TTC549 (cell line): ENCODE results near the gene RNF186.
"Not testable (repeated sequence)": the region's sequence is repeated elsewhere in the genome, so short reads cannot be mapped to it uniquely, and the experiment has no call there.

Source experiments
- FAIRE-seq: peaks from 2 replicates; lab custom pipeline; 2012; peaks lifted over from hg19 to GRCh38; lab: Jason Lieb, UNC

RNF186 gene

DNA sequence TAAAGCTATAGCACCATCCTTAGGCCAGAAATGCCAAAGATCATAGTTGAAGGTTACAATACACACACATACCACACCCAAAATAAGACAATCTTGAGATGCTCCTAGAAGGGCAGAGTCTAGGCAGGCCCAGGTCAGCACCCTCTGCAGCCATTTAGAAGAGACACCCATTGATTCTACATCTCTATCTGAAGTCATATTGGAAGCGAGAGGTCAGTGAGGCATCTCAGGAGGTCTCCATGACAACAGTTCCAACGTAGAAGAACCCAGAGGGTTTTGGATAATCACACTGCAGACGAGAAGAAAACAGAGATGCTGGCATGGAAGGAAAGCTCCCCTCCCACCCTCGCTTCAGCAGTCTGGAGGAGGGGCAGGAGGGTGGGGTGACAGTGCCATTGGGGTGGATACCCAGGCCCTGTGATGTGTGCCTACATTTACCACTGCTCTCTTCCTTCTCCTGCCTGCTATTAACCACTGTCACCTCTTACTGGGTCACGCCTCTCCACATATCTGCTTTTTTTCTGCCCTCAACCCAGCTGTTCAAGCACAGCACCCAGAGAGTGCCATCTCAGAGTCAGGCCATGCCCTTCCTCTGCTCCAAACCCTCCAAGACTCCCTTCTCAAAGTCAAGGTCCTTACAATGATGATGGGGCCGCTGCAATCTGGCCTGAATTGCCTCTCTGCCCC is 21.6 kb downstream of the RNF186 start:
- FAIRE-seq = no peak

DNA sequence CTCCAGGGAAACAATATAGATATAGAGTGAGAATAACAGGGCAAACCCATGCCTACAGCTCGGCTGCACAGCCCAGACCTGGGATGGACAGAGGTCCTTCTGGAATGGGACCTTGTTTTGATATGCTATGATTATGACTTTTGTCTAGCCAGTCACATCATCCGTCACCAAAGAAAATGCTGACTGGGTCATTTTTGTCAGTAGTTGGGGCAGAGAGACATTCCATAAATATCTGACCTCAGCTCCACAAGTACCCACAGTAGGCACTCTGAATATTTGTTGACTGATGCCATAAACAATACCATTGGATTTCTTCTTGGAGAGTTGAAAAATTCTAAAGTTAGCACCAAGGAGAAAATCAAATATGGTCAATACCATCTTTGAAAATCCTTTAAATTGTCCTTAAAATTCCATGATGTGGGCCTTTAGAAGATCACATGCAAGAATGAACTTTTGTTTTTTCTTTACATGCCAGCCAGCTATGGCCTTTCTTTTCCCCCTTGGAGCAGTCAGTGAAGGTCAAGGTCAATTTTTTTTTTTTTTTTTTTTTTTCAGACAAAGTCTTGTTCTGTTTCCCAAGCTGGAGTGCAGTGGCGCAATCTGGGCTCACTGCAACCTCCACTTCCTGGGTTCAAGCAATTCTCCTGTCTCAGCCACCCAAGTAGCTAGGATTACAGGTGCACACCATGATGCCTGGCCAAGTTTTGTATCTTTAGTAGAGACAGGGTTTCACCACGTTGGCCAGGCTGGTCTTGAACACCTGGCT is 22.7 kb downstream of the RNF186 start:
- no peak for FAIRE-seq

GRCh38 chr1:19790061-19790975 is 24.8 kb downstream of the RNF186 start:
- FAIRE-seq = not testable (repeated sequence)

- no peak for FAIRE-seq
Measured at GRCh38 chr1:19786988-19787423, 28.1 kb downstream of the RNF186 start.

- no peak for FAIRE-seq
Measured at GRCh38 chr1:19785660-19786059, 29.4 kb downstream of the RNF186 start.

- no peak for FAIRE-seq
Measured at GRCh38 chr1:19780267-19780877, 34.7 kb downstream of the RNF186 start.

DNA sequence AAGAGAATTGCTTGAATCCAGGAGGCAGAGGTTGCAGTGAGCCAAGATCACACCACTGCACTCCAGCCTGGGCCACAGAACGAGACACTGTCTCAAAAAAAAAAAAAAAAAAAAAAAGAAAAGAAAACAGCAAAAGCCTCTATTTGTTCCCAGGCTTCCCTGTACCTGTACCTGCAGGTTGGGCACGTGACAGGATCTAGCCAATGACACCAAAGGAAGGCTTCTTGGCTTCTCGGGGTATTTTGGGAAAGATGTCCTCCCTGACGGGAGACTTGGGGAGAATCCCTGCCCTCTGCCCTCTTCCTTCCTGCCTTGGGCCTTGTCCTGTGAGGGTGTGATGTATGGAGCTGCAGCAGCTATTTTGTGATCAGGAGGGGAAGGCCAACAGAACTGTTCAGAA is 38.1 kb downstream of the RNF186 start:
- no peak for FAIRE-seq

DNA sequence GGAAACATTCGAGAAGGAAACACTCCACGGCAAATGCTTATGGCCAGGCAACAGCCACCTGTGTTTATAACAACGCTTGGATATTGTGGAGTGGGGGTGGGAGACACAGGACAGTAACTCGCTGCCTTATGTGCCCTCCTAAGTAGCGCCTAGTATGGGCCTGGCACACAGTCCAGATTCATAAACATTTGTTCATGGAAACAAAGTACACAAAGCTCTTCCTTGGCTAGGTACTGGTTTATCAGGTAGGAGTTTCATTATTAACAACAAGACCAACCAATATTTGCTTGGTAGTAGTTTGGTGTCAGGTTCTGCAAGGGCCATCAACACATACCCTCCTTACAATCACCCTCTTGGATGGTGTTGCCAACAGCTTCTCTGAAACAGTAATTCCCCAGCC is 38.8 kb downstream of the RNF186 start:
- FAIRE-seq = no peak

DNA sequence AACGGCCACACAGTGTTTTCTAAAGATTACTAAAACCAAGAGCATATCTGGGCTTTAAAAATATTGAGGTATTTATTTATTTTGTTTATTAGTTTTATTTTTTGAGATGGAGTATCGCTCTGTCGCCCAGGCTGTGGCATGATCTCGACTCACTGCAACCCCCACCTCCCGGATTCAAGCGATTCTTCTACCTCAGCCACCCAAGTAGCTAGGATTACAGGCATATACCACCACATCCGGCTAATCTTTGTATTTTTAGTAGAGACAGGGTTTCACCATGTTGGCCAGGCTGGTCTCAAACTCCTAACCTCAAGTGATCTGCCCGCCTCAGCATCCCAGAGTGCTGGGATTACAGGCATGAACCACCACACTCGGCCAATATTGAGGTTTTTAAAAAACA is 39.3 kb downstream of the RNF186 start:
- no peak for FAIRE-seq

GRCh38 chr1:19775317-19775716 is 39.8 kb downstream of the RNF186 start:
- FAIRE-seq = no peak

- no peak for FAIRE-seq
Measured at GRCh38 chr1:19774180-19774785, 40.8 kb downstream of the RNF186 start.

GRCh38 chr1:19773485-19773884 is 41.6 kb downstream of the RNF186 start:
- no peak for FAIRE-seq

DNA sequence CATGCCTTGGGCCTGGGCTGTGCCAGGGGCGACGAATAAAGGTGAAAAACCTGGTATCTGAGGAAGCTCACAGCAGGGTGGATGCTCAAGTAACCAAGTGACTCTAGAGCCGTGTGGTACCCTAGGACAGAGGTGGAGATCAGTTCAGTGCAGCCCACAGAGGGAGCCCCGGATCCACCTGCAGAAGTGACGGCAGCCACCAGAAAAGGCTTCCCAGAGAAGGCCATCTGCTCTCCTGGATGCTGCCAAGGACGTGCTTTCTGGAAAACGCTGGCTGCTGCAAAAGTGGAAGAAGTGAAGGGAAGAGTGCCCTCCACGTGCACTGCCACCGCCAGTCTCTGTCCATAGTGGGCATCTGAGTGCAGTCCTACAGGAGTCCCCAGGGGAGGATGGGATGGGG is 43.0 kb downstream of the RNF186 start:
- FAIRE-seq = no peak

DNA sequence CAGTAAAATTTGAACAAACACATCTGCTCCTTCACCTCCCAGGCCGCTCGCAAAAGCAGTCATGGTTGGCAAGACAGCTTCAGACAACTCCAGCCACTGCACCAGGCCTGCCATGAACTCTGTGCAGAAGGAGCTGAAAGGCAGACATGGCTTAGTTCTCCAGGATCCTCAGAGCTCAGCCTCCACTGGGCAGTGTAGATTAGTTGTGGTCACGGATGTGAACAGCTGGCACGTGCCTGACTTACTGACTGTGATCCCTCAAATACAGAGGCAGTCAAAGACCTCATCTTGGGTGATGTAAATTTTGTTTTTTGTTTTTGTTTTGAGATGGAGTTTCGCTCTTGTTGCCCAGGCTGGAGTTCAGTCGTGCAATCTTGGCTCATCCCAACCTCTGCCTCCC is 43.7 kb downstream of the RNF186 start:
- FAIRE-seq = no peak

- FAIRE-seq = no peak
Measured at GRCh38 chr1:19770436-19771190, 44.5 kb downstream of the RNF186 start.

DNA sequence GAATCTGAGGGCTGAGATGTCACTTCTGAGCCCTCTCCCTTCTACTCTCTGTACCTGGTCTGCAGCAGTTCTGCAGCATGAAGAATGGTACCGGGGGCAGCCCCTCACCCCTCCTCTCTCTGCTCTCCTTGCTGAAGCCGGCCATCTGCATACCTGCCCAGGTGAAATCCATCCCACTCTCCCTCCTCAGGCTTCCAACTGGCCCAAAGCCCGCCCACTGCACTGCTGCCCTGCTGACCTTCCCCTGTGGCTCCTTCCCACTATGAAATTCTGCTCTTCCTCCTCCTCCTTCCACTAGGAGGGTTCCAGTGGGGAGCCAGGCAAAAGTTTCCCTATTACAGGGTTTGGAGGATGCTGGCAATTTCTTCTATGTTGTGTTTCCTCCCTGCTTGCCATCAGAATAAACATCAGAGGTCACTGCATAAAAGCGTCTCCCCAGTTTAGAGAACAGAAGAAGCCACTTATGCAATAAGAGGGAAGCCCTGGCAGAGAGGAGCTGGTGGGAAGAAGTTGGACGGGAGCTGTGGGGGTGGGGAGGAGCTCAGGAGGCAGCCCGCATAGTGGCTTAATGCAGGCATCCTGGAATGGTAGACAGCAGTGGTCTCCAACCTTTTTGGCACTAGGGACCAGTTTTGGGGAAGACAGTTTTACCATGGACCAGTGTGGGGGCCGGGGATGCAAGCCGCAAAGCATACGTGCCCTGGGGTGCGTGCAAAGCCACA is 45.7 kb downstream of the RNF186 start:
- no peak for FAIRE-seq

GRCh38 chr1:19768353-19769210 is 46.5 kb downstream of the RNF186 start:
- FAIRE-seq = no peak

DNA sequence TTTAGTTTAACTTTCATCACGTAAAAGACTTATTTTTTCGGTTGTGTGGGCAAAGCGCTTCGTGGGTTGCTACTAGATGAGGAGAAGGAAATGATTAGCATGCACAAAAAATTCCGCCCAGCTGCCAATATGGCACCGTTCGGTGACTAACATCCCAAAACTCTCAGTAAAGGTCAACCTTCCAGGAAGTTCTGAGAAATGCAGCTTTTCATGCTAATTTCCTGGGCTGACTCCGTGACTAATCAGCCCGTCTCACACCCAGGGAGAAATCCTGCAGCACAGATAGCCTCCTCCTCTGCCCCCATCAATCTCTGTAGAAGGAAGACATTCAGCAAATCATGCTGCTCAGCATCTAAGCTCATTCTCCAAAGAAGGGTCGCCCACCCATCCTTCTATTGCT is 49.5 kb downstream of the RNF186 start:
- FAIRE-seq = no peak

- FAIRE-seq = no peak
Measured at GRCh38 chr1:19764848-19765247, 50.2 kb downstream of the RNF186 start.
